Activated CD8-positive, alpha-beta memory T cell treated with anti-CD3 and anti-CD28 coated beads for 48 hours (primary cell): ENCODE measurements around the gene CBARP.

Source experiments
- DNase-seq, 3 experiments: peaks; one replicate each; pipeline ENCODE4 v3.0.0-alpha.2; 2020; ENCODE audit warnings: low read depth in 2 of 3, low spot score in 2 of 3

CBARP gene

DNA sequence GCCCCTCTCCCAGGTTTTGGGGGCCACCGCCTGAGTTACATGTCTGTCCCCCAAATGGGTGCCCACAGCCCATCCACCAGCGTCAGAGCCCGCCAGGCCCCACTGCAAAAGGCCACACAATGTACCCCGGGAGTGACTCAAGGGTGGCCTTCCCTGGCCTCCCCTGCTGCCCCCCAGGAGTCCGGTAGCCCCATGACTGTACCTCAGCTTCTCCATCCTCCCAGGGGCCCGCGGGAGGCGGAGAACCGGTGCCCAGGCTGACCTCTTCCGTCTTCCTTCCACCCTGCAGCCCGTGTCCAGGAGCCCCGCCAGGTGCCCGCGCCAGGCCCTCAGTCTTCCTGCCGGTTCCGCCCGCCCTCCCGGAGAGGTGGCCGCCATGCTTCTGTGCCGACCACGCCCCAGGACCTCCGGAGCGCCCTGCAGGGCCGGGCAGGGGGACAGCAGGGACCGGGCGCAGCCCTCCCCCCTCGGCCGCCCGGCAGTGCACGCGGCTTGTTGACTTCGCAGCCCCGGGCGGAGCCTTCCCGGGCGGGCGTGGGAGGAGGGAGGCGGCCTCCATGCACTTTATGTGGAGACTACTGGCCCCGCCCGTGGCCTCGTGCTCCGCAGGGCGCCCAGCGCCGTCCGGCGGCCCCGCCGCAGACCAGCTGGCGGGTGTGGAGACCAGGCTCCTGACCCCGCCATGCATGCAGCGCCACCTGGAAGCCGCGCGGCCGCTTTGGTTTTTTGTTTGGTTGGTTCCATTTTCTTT is 10.3 kb downstream of the CBARP start:
- no peak for DNase-seq

GRCh38 chr19:1226522-1227303 is 11.1 kb downstream of the CBARP start:
- DNase-seq: no peak

DNA sequence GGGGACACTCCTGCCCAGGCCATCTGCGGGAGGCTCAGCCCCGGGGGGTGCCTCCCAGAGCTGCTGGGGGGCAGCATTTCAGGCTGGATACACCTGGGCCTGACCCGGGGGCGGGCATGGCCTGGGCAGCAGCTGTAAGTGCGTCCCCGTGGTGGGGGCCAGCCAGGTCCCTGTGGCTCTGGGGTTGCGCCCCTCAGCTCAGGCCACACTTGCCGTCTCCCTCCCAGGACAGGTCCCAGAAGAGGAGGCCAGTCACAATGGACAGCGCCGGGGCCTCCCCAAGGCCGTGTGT is 11.6 kb downstream of the CBARP start:
- DNase-seq: no peak

GRCh38 chr19:1225440-1226226 is 12.2 kb downstream of the CBARP start:
- no peak for DNase-seq

- no peak for DNase-seq
These were observed 13.0 kb downstream of the CBARP start for GRCh38 chr19:1224847-1225246.

- no peak for DNase-seq
These were observed 13.6 kb downstream of the CBARP start for GRCh38 chr19:1224047-1224825.

DNA sequence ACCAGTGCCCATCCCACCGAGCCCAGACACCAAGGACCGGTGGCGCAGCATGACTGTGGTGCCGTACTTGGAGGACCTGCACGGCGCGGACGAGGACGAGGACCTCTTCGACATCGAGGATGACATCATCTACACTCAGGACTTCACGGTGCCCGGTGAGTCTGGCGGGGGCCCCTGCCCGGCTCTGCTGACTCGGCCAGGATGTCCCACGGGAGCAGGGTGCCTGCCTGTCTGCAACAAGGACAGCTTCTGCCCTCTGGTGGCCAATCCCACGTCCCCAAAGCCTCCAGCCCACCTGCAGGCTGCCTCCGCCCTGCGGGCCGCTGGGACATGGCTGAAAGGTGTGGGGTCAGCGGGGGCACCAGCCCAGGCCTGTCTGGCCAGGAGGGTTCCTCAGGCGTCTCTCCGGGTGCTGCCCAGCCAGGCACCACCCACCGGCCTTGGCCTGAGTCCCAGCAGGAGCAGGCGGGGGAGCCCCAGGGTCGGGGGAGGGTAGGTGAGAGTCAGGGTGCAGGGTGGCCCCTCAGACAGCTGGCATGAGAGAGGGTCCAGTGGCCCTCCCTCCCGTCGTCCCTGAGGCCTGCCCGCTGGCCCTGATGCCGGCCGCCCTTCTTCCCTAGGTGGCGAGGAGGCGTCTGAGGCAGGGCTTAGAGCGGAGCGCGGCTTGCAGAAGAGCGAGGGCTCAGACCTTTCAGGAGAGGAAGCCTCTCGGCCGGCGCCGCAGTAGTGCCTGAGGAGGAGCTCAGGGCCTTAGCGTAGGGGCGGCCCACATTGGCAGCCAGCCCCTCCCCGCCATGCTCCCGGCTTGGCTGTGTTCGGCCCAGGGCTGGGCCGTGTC is 14.6 kb downstream of the CBARP start:
- DNase-seq: no peak

DNA sequence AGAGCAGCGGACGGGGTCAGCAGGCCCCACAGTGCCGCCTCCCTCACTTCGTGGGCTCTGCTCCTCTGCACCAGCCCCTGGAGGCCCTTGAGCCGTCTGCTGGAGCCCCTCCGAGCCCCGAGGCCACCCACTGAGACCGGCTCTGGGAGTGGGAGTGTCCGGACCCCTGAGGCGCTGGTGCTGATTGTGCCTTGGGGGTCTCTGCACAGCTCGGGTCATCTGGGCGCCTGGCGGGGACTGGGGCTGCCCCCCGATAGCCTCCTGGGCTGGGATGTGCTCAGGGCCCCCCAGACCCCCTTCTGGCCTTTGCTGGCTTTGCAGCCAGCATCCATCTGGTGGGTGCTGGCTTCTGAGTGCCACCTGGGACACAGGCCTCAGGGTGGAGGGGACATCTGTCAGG is 15.4 kb downstream of the CBARP start:
- no peak for DNase-seq

GRCh38 chr19:1221904-1222255 is 15.9 kb downstream of the CBARP start:
- no peak for DNase-seq

DNA sequence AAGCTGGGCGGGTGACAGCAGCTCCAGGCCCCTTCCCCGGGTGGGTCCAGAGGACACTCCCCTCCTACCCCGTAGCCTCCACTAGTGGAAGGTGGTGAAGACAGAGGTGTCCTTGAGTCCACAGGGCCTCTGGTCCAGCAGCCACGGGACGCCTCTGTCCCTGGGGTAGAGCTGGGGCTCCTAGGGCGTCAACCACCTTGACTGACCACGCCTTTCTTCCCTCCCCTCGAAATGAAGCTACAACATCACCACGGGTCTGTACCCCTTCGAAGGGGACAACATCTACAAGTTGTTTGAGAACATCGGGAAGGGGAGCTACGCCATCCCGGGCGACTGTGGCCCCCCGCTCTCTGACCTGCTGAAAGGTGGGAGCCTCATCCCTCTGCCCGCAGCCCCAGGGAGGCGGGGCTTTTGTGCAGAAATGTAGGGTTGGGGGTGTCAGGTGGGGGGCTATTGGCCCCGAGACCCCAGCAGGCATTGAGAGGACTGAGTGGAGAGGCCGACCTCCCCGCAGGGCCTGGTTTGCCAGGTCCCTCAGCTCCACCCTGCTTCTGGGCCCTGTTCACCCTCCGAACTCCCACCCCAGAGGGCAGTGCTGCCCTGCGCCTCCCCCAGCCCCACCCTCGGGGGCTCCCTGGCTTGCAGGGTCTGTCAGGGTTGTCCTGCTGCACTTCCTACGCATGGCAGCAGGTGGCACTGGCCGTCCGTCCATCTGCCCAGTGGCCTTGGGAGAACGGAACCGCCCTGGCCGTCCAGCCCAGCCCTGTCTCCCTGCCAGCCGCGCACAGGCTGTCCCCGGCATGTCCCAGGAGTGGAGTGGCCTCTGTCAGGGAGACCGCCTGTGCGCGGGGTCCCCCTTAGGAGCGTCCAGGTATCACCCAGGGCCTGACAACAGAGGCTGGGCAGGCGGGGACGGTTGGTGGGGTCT is 16.6 kb downstream of the CBARP start:
- no peak for DNase-seq

- DNase-seq: no peak
These were observed 17.3 kb downstream of the CBARP start for GRCh38 chr19:1220477-1220930.

DNA sequence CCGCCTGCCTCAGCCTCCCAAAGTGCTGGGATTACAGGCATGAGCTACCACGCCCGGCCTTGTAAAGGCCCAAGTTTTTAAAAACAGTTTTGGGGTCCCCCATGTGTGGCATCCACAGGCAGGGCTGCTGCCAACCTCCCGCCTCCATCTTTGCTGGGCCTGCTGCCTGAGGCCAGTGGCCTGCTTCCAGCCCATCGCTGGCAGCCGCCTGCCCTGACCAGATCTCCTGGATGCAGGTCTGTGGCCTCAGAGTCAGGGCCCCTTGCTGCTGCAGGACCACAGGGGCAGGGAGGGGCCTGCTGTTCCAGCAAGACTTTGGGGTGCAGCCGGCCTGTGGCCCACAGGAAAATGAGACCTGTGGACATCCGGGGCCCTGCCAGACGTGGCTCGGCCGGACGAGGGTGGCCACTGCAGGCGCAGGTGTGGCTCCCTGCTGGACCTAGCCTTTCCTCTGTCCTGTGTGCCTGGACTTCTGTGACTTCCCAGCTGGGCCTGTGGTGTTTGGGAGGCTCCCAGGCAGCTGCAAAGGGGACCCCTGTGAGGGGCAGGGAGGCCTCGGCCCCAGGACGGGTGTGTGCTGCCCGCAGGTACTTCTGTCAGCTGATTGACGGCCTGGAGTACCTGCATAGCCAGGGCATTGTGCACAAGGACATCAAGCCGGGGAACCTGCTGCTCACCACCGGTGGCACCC is 17.9 kb downstream of the CBARP start:
- no peak for DNase-seq

DNA sequence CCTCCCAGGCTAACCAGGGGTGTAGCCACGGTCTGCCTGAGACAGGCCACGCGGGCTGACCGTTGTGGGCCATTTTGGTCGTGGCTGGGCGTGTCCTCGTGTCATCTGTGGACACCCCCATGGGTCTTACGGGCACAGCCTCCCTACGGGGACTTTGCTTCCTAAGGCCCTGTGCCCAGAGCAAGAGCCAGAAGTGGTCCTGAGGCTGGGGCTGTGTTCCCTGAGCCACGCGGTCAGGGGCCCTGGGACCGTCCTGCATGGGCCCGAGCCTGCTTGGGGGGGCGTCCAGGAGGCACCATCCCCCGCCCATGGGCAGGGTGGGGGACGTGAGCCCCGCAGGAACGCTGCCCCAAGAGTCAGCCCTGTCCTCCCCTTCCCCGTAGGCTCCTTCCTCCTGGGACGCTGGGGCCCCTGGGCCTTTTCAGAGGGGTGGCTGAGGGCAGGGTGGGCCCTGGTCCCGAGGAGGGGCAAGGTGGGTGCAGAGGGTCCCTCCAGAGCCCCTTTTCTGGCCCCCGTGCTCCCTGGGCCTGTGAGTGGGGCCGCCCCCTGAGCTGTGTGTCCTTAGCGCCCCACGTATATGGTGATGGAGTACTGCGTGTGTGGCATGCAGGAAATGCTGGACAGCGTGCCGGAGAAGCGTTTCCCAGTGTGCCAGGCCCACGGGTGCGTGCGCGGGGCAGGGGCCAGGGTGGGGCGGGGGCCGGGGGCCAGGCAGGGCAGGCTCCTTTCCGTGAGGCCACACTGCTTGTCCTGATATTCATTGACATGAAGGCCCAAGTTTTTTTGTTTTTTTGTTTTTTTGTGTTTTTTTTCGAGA is 18.8 kb downstream of the CBARP start:
- DNase-seq: no peak

- no peak for DNase-seq
These were observed 20.4 kb downstream of the CBARP start for GRCh38 chr19:1217366-1217765.

DNA sequence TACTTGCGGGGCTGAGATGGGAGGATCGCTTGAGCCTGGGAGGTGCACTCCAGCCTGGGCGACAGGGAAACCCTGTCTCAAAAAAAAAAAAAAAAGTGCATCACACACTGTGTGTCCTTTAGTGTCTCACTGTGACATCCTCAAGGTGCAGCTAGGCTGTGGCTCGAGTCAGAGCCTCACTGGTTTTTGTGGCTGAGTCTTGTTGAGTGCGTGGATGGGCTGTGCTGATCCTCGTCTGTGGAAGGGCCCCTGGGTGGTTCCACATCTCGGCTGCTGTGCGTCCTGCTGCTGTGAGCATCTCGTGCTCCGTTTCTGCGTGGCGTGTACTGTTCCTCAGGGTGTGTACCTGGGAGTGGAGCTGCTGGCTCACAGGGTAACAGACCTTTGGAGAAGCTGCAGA is 21.0 kb downstream of the CBARP start:
- DNase-seq: no peak

- no peak for DNase-seq
These were observed 22.7 kb downstream of the CBARP start for GRCh38 chr19:1214862-1215731.

GRCh38 chr19:1214299-1214861 is 23.4 kb downstream of the CBARP start:
- DNase-seq: no peak
